Activated CD4-positive, alpha-beta T cell treated with anti-CD3 and anti-CD28 coated beads, Interleukin-2, amount 10 ng/mL, durations not matched to agents 7 days and 5 days (primary cell): ENCODE measurements around the gene RAD17. TPM values are rescaled to one million over a fixed set of nuclear protein-coding genes. Genes with fewer than 3 reads are reported as not detected.
"Not testable (repeated sequence)": the region's sequence is repeated elsewhere in the genome, so short reads cannot be mapped to it uniquely, and the experiment has no call there.

Source experiments
- CTCF ChIA-PET: fragments of 350-600 bp; sonication (Branson Sonifier 250); formaldehyde crosslinking; loops from one replicate; lab custom pipeline; 2021; ENCODE audit warnings: antibody characterized with exemption; lab: Charles Lee
- POLR2A ChIA-PET: fragments of 350-600 bp; sonication (Branson Sonifier 250); formaldehyde crosslinking; loops from one replicate; lab custom pipeline; 2021; ENCODE audit warnings: antibody characterized with exemption; lab: Charles Lee
- DNase-seq: peaks from one replicate; pipeline ENCODE4 v3.0.0-alpha.2; 2020
- H3K27ac Mint-ChIP-seq: one replicate; pipeline ENCODE4 v1.8.0; 2021; ENCODE audit warnings: mild to moderate bottlenecking, moderate library complexity, mixed read lengths
- H3K27me3 Mint-ChIP-seq: one replicate; pipeline ENCODE4 v1.8.0; 2021; ENCODE audit warnings: mixed read lengths
- H3K36me3 Mint-ChIP-seq: one replicate; pipeline ENCODE4 v1.8.0; 2021; ENCODE audit warnings: low read depth, mixed read lengths
- H3K4me1 Mint-ChIP-seq: one replicate; pipeline ENCODE4 v1.8.0; 2021; ENCODE audit warnings: mixed read lengths
- H3K4me3 Mint-ChIP-seq: one replicate; pipeline ENCODE4 v1.8.0; 2021; ENCODE audit warnings: mild to moderate bottlenecking, moderate library complexity, mixed read lengths
- H3K9me3 Mint-ChIP-seq: one replicate; pipeline ENCODE4 v1.8.0; 2021; ENCODE audit warnings: mixed read lengths
- total RNA-seq, 2 experiments: library from RNA; stranded (reverse); gene quantifications; one replicate each; pipeline ENCODE4 v1.2.3, GENCODE V29; 2021

Gene RAD17
- total RNA-seq, 2 experiments from 2014 or later: 23.6 to 26.8 TPM

GRCh38 chr5:69359699-69360098 is 9.9 kb upstream of the RAD17 start:
- Mint-ChIP-seq H3K27ac (no peak overlapping the region), H3K4me3 (no peak overlapping the region), H3K36me3 (peaks cover 19% of the 10 kb centered on the region), H3K4me1 (peaks cover 14% of the 10 kb centered on the region), H3K9me3 (no peaks in the 10 kb centered on the region), H3K27me3 (no peaks in the 10 kb centered on the region)
- CTCF ChIA-PET: interaction anchor here (1.0 to 1.6 kb wide), 2 partner anchors 12 to 266 kb away, joined by 3 to 5 read pairs; partner anchors contain the start of gene SLC30A5
- POLR2A ChIA-PET: no interaction called here
- DNase-seq: no peak

- no peak overlapping the region for H3K4me3 Mint-ChIP-seq
- H3K36me3 Mint-ChIP-seq: peaks cover 25% of the 10 kb centered on the region
- H3K4me1 Mint-ChIP-seq: peaks cover 20% of the 10 kb centered on the region
- H3K9me3 Mint-ChIP-seq: no peaks in the 10 kb centered on the region
- H3K27ac Mint-ChIP-seq: no peak overlapping the region
- ChIA-PET POLR2A (no interaction called here), CTCF (interaction anchor here (1.0 kb wide), 1 partner anchor 81 kb away, joined by 7 read pairs; no protein-coding TSS in a partner anchor)
- no peaks in the 10 kb centered on the region for H3K27me3 Mint-ChIP-seq
- no peak for DNase-seq
Observed at GRCh38 chr5:69360442-69360841, 9.2 kb upstream of the RAD17 start.

- no peak overlapping the region for H3K27ac Mint-ChIP-seq
- ChIA-PET CTCF (no interaction called here), POLR2A (no interaction called here)
- peaks cover 27% of the 10 kb centered on the region for H3K4me1 Mint-ChIP-seq
- no peak for DNase-seq
- H3K4me3 Mint-ChIP-seq: no peak overlapping the region
- H3K9me3 Mint-ChIP-seq: no peaks in the 10 kb centered on the region
- no peaks in the 10 kb centered on the region for H3K27me3 Mint-ChIP-seq
- H3K36me3 Mint-ChIP-seq: peaks cover 28% of the 10 kb centered on the region
Observed at GRCh38 chr5:69364414-69364813, 5.2 kb upstream of the RAD17 start.

- CTCF ChIA-PET: no interaction called here
- Mint-ChIP-seq H3K27me3 (no peaks in the 10 kb centered on the region), H3K36me3 (peaks cover 28% of the 10 kb centered on the region), H3K4me3 (no peak overlapping the region), H3K9me3 (no peaks in the 10 kb centered on the region), H3K4me1 (peaks cover 27% of the 10 kb centered on the region), H3K27ac (no peak overlapping the region)
- no peak for DNase-seq
- POLR2A ChIA-PET: no interaction called here
Observed at GRCh38 chr5:69364850-69365249, 4.8 kb upstream of the RAD17 start.

- Mint-ChIP-seq H3K4me1 (peaks cover 44% of the 10 kb centered on the region), H3K27ac (peak overlapping the region; percentile 97), H3K9me3 (no peaks in the 10 kb centered on the region), H3K4me3 (peak overlapping the region; percentile 95), H3K27me3 (no peaks in the 10 kb centered on the region), H3K36me3 (peaks cover 24% of the 10 kb centered on the region)
- no peak for DNase-seq
- POLR2A ChIA-PET: no interaction called here
- CTCF ChIA-PET: interaction anchor here (0.6 to 1.0 kb wide), 3 partner anchors 12 to 274 kb away, joined by 3 to 7 read pairs (median 4); partner anchors contain the start of gene SLC30A5
Observed at GRCh38 chr5:69367697-69368279, 1.8 kb upstream of the RAD17 start.

- ChIA-PET CTCF (no interaction called here), POLR2A (no interaction called here)
- H3K27ac Mint-ChIP-seq: peak overlapping the region; percentile 97
- peak overlapping the region; percentile 95 for H3K4me3 Mint-ChIP-seq
- peak; percentile 32 for DNase-seq
- H3K9me3 Mint-ChIP-seq: no peaks in the 10 kb centered on the region
- peaks cover 20% of the 10 kb centered on the region for H3K36me3 Mint-ChIP-seq
- H3K4me1 Mint-ChIP-seq: peaks cover 46% of the 10 kb centered on the region
- no peaks in the 10 kb centered on the region for H3K27me3 Mint-ChIP-seq
Observed at GRCh38 chr5:69368458-69369339, 919 bp upstream of the RAD17 start.

GRCh38 chr5:69370335-69370734 is 717 bp downstream of the RAD17 start:
- POLR2A ChIA-PET, DNase-seq, H3K27me3 Mint-ChIP-seq, H3K9me3 Mint-ChIP-seq: not testable (repeated sequence)
- Mint-ChIP-seq H3K36me3 (peaks cover 17% of the 10 kb centered on the region), H3K4me3 (peak overlapping the region; percentile 95), H3K4me1 (peaks cover 40% of the 10 kb centered on the region), H3K27ac (peak overlapping the region; percentile 99)
- CTCF ChIA-PET: interaction anchor here (0.6 to 1.4 kb wide), 3 partner anchors 9 to 277 kb away, joined by 3 to 4 read pairs (median 4); partner anchors contain the start of gene SLC30A5

- Mint-ChIP-seq H3K27me3 (no peaks in the 10 kb centered on the region), H3K4me3 (no peak overlapping the region), H3K36me3 (peaks cover 14% of the 10 kb centered on the region), H3K27ac (peak overlapping the region; percentile 61), H3K9me3 (no peaks in the 10 kb centered on the region), H3K4me1 (peaks cover 30% of the 10 kb centered on the region)
- DNase-seq: no peak
- POLR2A ChIA-PET: no interaction called here
- CTCF ChIA-PET: interaction anchor here (1.1 to 1.7 kb wide), 2 partner anchors 15 to 329 kb away, joined by 3 to 5 read pairs; no protein-coding TSS in a partner anchor
Observed at GRCh38 chr5:69372394-69372793, 2.8 kb downstream of the RAD17 start.

- Mint-ChIP-seq H3K4me3 (no peak overlapping the region), H3K4me1 (peaks cover 18% of the 10 kb centered on the region), H3K36me3 (peaks cover 10% of the 10 kb centered on the region), H3K27ac (no peak overlapping the region), H3K9me3 (no peaks in the 10 kb centered on the region), H3K27me3 (no peaks in the 10 kb centered on the region)
- no peak for DNase-seq
- ChIA-PET CTCF (no interaction called here), POLR2A (no interaction called here)
Observed at GRCh38 chr5:69374911-69375446, 5.4 kb downstream of the RAD17 start.

- Mint-ChIP-seq H3K4me1 (no peaks in the 10 kb centered on the region), H3K36me3 (peaks cover 14% of the 10 kb centered on the region), H3K4me3 (no peak overlapping the region), H3K27me3 (no peaks in the 10 kb centered on the region), H3K9me3 (no peaks in the 10 kb centered on the region), H3K27ac (no peak overlapping the region)
- CTCF ChIA-PET: interaction anchor here (0.6 kb wide), 1 partner anchor 153 kb away, joined by 4 read pairs; no protein-coding TSS in a partner anchor
- no peak for DNase-seq
- POLR2A ChIA-PET: no interaction called here
Observed at GRCh38 chr5:69378376-69378775, 8.8 kb downstream of the RAD17 start.

GRCh38 chr5:69404659-69405330 is 35.2 kb downstream of the RAD17 start:
- Mint-ChIP-seq H3K4me1 (no peaks in the 10 kb centered on the region), H3K4me3 (no peak overlapping the region), H3K9me3 (peaks cover 2% of the 10 kb centered on the region), H3K27ac (no peak overlapping the region), H3K36me3 (peaks cover 35% of the 10 kb centered on the region), H3K27me3 (no peaks in the 10 kb centered on the region)
- POLR2A ChIA-PET: no interaction called here
- CTCF ChIA-PET: no interaction called here
- DNase-seq: no peak

GRCh38 chr5:69414885-69415583 is 45.4 kb downstream of the RAD17 start, which contains the start of gene MARVELD2:
Gene MARVELD2, plus strand, starts transcription at chr5:69415116. Its CDS starts 4,270 bp downstream, at chr5:69419386.
- ChIA-PET CTCF (interaction anchor here (1.1 kb wide), 1 partner anchor 8 kb away, joined by 3 read pairs; no protein-coding TSS in a partner anchor), POLR2A (no interaction called here)
- DNase-seq: peak; percentile 19
- H3K9me3 Mint-ChIP-seq: no peaks in the 10 kb centered on the region
- H3K36me3 Mint-ChIP-seq: peaks cover 11% of the 10 kb centered on the region
- H3K4me1 Mint-ChIP-seq: peaks cover 10% of the 10 kb centered on the region
- no peak within 1 kb of the TSS for H3K27ac Mint-ChIP-seq
- H3K4me3 Mint-ChIP-seq: peak within 1 kb of the TSS; percentile 62
- H3K27me3 Mint-ChIP-seq: peaks cover 2% of the 10 kb centered on the region
